Spinal cord (tissue), 10 donors: ENCODE measurements around the gene TRMT112. TPM values are rescaled to one million over a fixed set of nuclear protein-coding genes. Genes with fewer than 3 reads are reported as not detected.
A peak's percentile ranks its signal among the peaks of the same experiment; 100 is the strongest.

Experiments
- DNase-seq, 6 donors: peaks; one replicate each; pipeline versions ENCODE4 v3.0.0 to v3.0.0-alpha.2; 2013 to 2015; ENCODE audit warnings: low spot score in 6 of 6, low read depth in 4 of 6
- H3K27ac ChIP-seq: one replicate; pipeline ENCODE4 v1.5.1; 2013; ENCODE audit warnings: low read depth, low read length, control low read depth
- H3K27me3 ChIP-seq: one replicate; pipeline ENCODE4 v1.6.1; 2013; ENCODE audit warnings: low read length; ENCODE audit not compliant: control insufficient read depth, insufficient read depth
- H3K36me3 ChIP-seq: one replicate; pipeline ENCODE4 v1.6.1; 2013; ENCODE audit warnings: low read length; ENCODE audit not compliant: control insufficient read depth, insufficient read depth
- H3K4me1 ChIP-seq: one replicate; pipeline ENCODE4 v1.6.1; 2013; ENCODE audit warnings: low read length; ENCODE audit not compliant: control insufficient read depth, insufficient read depth
- H3K4me3 ChIP-seq: one replicate; pipeline ENCODE4 v1.5.1; 2013; ENCODE audit warnings: low read depth, low read length, control low read depth
- H3K9me3 ChIP-seq: one replicate; pipeline ENCODE4 v1.6.1; 2013; ENCODE audit warnings: low read length; ENCODE audit not compliant: control insufficient read depth, insufficient read depth
- WGBS: methylation state at CpG from one replicate; pipeline ENCODE4 v1.1.5; 2013; ENCODE audit warnings: missing lambda C conversion rate; ENCODE audit not compliant: insufficient coverage; 5-methylcytosine and 5-hydroxymethylcytosine counted together
- long read RNA-seq, 4 donors: transcript quantifications; one replicate each; lab custom pipeline, GENCODE V29; 2026
- polyA plus RNA-seq, 2 donors: library from polyadenylated mRNA; unstranded; fragments of 120-200 nt; gene quantifications; one replicate each; pipeline ENCODE4 v1.2.1, GENCODE V29; 2013; ENCODE audit not compliant: insufficient read length in 2 of 2
- total RNA-seq, 2 donors: library from RNA; depleted of rRNA in 1 of 2; stranded (reverse); fragments of 120-200 nt in 1 of 2; fragments of >200 nt in 1 of 2; gene quantifications; one replicate each; pipeline versions ENCODE4 v1.2.3 to v1.2.4, GENCODE V29; 2013 to 2014
- donor health status: healthy.

The TRMT112 gene
- total RNA-seq, result 100 to 1,000 TPM in 1 of 2 donors, 10 to 100 TPM in 1; 84.2 to 343 TPM
- 100 to 1,000 TPM; 133 to 153 TPM for polyA plus RNA-seq
- long read RNA-seq, donor 1, transcript TRMT112-206 (4 exons, 1,106 nt), result major isoform, 131 of 1,045 reads
- long read RNA-seq, donor 1, transcript TRMT112-205 (3 exons, 659 nt), result minor isoform, 7 of 1,045 reads
- long read RNA-seq, donor 1, transcript TRMT112-203 (3 exons, 823 nt), result minor isoform, 12 of 1,045 reads
- long read RNA-seq, donor 1, partial matches to known transcripts, result 373 of 1,045 reads
- long read RNA-seq, donor 1, other reads (novel, unspliced or antisense), result 514 of 1,045 reads
- long read RNA-seq, donor 2, transcript TRMT112-206 (4 exons, 1,106 nt), result major isoform, 35 of 302 reads
- long read RNA-seq, donor 2, partial matches to known transcripts, result 88 of 302 reads
- long read RNA-seq, donor 2, other reads (novel, unspliced or antisense), result 170 of 302 reads
- long read RNA-seq, donor 3, transcript TRMT112-206 (4 exons, 1,106 nt), result major isoform, 41 of 51 reads
- long read RNA-seq, donor 3, transcript TRMT112-205 (3 exons, 659 nt), result minor isoform, 5 of 51 reads
- long read RNA-seq, donor 3, partial matches to known transcripts, result 0 of 51 reads
- long read RNA-seq, donor 3, other reads (novel, unspliced or antisense), result 0 of 51 reads
- long read RNA-seq, donor 4, transcript TRMT112-205 (3 exons, 659 nt), result minor isoform, 10 of 1,679 reads
- long read RNA-seq, donor 4, transcript TRMT112-206 (4 exons, 1,106 nt), result major isoform, 340 of 1,679 reads
- long read RNA-seq, donor 4, transcript TRMT112-203 (3 exons, 823 nt), result minor isoform, 30 of 1,679 reads
- long read RNA-seq, donor 4, transcript TRMT112-204 (2 exons, 559 nt), result minor isoform, 7 of 1,679 reads
- long read RNA-seq, donor 4, partial matches to known transcripts, result 1,151 of 1,679 reads
- long read RNA-seq, donor 4, other reads (novel, unspliced or antisense), result 134 of 1,679 reads

GRCh38 chr11:64317325-64317960, at the start of gene TRMT112:
TRMT112 (minus strand) TSS chr11:64317559; CDS start chr11:64317526, 33 bp downstream.
- H3K4me1 ChIP-seq, result peaks cover 24% of the 10 kb centered on the region
- H3K36me3 ChIP-seq, result peaks cover 64% of the 10 kb centered on the region
- no peaks in the 10 kb centered on the region for H3K27me3 ChIP-seq
- DNase-seq, result peak; percentile 93 to 100 (median 95)
- H3K9me3 ChIP-seq, result no peaks in the 10 kb centered on the region
- WGBS, result under 1% methylated on average over 43 of the region's 43 CpGs
- peak within 1 kb of the TSS; percentile 100 for H3K27ac ChIP-seq
- peak within 1 kb of the TSS; percentile 98 for H3K4me3 ChIP-seq

- DNase-seq, result no peak
- no CpG with 5 or more reads among the region's 1 CpG for WGBS
- Histone ChIP-seq H3K27ac (no peak overlapping the region), H3K4me1 (peaks cover 2% of the 10 kb centered on the region), H3K9me3 (no peaks in the 10 kb centered on the region), H3K27me3 (peaks cover 6% of the 10 kb centered on the region), H3K36me3 (peaks cover 84% of the 10 kb centered on the region), H3K4me3 (no peak overlapping the region)
Measured at GRCh38 chr11:64366751-64367150, 49.4 kb upstream of the TRMT112 start.

GRCh38 chr11:64364911-64365310, 47.6 kb upstream of the TRMT112 start:
- no CpG with 5 or more reads among the region's 4 CpGs for WGBS
- H3K27ac ChIP-seq, result no peak overlapping the region
- peaks cover 85% of the 10 kb centered on the region for H3K36me3 ChIP-seq
- H3K4me3 ChIP-seq, result no peak overlapping the region
- peaks cover 6% of the 10 kb centered on the region for H3K27me3 ChIP-seq
- DNase-seq, result no peak
- peaks cover 14% of the 10 kb centered on the region for H3K4me1 ChIP-seq
- H3K9me3 ChIP-seq, result no peaks in the 10 kb centered on the region

GRCh38 chr11:64364435-64364834, 47.1 kb upstream of the TRMT112 start:
- peaks cover 6% of the 10 kb centered on the region for H3K27me3 ChIP-seq
- no peaks in the 10 kb centered on the region for H3K9me3 ChIP-seq
- no peak overlapping the region for H3K4me3 ChIP-seq
- DNase-seq, result no peak
- H3K27ac ChIP-seq, result no peak overlapping the region
- 89% methylated on average over 3 of the region's 6 CpGs for WGBS
- H3K36me3 ChIP-seq, result peaks cover 81% of the 10 kb centered on the region
- peaks cover 17% of the 10 kb centered on the region for H3K4me1 ChIP-seq

- H3K9me3 ChIP-seq, result no peaks in the 10 kb centered on the region
- H3K4me3 ChIP-seq, result no peak overlapping the region
- WGBS, result 93% methylated on average over 10 of the region's 10 CpGs
- H3K4me1 ChIP-seq, result peaks cover 34% of the 10 kb centered on the region
- H3K27ac ChIP-seq, result no peak overlapping the region
- DNase-seq, result no peak
- H3K36me3 ChIP-seq, result peaks cover 60% of the 10 kb centered on the region
- peaks cover 4% of the 10 kb centered on the region for H3K27me3 ChIP-seq
Measured at GRCh38 chr11:64362339-64362738, 45.0 kb upstream of the TRMT112 start.

- H3K36me3 ChIP-seq, result peaks cover 57% of the 10 kb centered on the region
Measured at GRCh38 chr11:64361659-64362058, 44.3 kb upstream of the TRMT112 start.

GRCh38 chr11:64360448-64360921, 43.1 kb upstream of the TRMT112 start:
- Histone ChIP-seq H3K36me3 (peaks cover 45% of the 10 kb centered on the region), H3K27me3 (no peaks in the 10 kb centered on the region), H3K4me3 (no peak overlapping the region), H3K27ac (no peak overlapping the region), H3K4me1 (peaks cover 35% of the 10 kb centered on the region), H3K9me3 (no peaks in the 10 kb centered on the region)
- DNase-seq, result no peak
- WGBS, result 65% methylated on average over 8 of the region's 13 CpGs

More at GRCh38 chr11:64361659-64362058, 44.3 kb upstream of the TRMT112 start:
- 87% methylated on average over 10 of the region's 18 CpGs for WGBS
- no peaks in the 10 kb centered on the region for H3K9me3 ChIP-seq
- no peak for DNase-seq
- H3K27me3 ChIP-seq, result peaks cover 4% of the 10 kb centered on the region
- peaks cover 34% of the 10 kb centered on the region for H3K4me1 ChIP-seq
- no peak overlapping the region for H3K27ac ChIP-seq
- H3K4me3 ChIP-seq, result no peak overlapping the region

GRCh38 chr11:64359712-64360445, 42.5 kb upstream of the TRMT112 start:
- no peaks in the 10 kb centered on the region for H3K9me3 ChIP-seq
- H3K4me1 ChIP-seq, result peaks cover 42% of the 10 kb centered on the region
- peaks cover 39% of the 10 kb centered on the region for H3K36me3 ChIP-seq
- 16% methylated on average over 38 of the region's 38 CpGs for WGBS
- no peak overlapping the region for H3K27ac ChIP-seq
- peak overlapping the region; percentile 84 for H3K4me3 ChIP-seq
- no peaks in the 10 kb centered on the region for H3K27me3 ChIP-seq
- DNase-seq, result peak in 2 of 6 donors; percentile 77 to 87
